Measurements from ENCODE around the gene MTA1. TPM values are rescaled to one million over a fixed set of nuclear protein-coding genes. Genes with fewer than 3 reads are reported as not detected.

MTA1 gene
- total and polyA plus RNA-seq, 10 of the 15 experiments (the other 5 are each of a cell fraction or from before 2014, with no cell fraction given) = 0.14 to 162 (median 30.6) TPM

GRCh38 chr14:105458010-105458409, 38.4 kb downstream of the MTA1 start:
- no peak overlapping the region for H3K4me2 ChIP-seq (ENCODE audit: control insufficient read depth, insufficient read depth)
- no peak for ATAC-seq
- ChIA-PET CTCF (interaction anchor here (1.6 kb wide), 1 partner anchor 32 kb away, joined by 3 read pairs; no protein-coding TSS in a partner anchor), SMC1A (ENCODE audit: uncharacterized antibody, unreplicated experiment) (no interaction called here), POLR2A (no interaction called here), RAD21 (ENCODE audit: unreplicated experiment) (no interaction called here)
- in situ Hi-C loops (cut with MboI) = loop anchor here (5.0 kb wide), 1 partner anchor 59 kb away; no protein-coding TSS in a partner anchor
- TF ChIP-seq POLR2A (IDR thresholded peaks at IDR 0.05; ENCODE audit: low read depth, low read length) (peak; percentile 49; the same call in 1 of the 2 replicates), BMI1 (IDR thresholded peaks at IDR 0.05; ENCODE audit: borderline replicate concordance) (no peak)
- no peak overlapping the region for H3K4me3 ChIP-seq
- H3K27ac ChIP-seq (ENCODE audit: control insufficient read depth, insufficient read depth) = no peak overlapping the region
- intact Hi-C loops (cut with micrococcal nuclease; ENCODE audit: unreplicated experiment) = no loop called here
- H4K20me1 ChIP-seq (ENCODE audit: control insufficient read depth, insufficient read depth) = no peaks in the 10 kb centered on the region; the same call in 1 of the 2 replicates
- no TSS peak for BruUV-seq (replicated peaks)
- H2AFZ ChIP-seq (ENCODE audit: control insufficient read depth, low read depth, low read length) = no peak overlapping the region
- no peaks in the 10 kb centered on the region for H3K27me3 ChIP-seq (replicated peaks in 1 of 2; ENCODE audit: control insufficient read depth in 2 of 2, insufficient read depth in 2 of 2, low read length in 1 of 2)
- H3K9me3 ChIP-seq (replicated peaks; ENCODE audit: control insufficient read depth, insufficient read depth, low read length) = no peaks in the 10 kb centered on the region
- DNase-seq (ENCODE audit: low read depth, low spot score) = no peak
- FAIRE-seq = no peak
- no peaks in the 10 kb centered on the region for H3K79me2 ChIP-seq (ENCODE audit: control insufficient read depth, insufficient read depth, low read length)
- WGBS (ENCODE audit: insufficient coverage, insufficient replicate concordance, low lambda C conversion rate, missing lambda C conversion rate) = 82% methylated on average over 18 of the region's 18 CpGs
- H3K36me3 ChIP-seq (ENCODE audit: control insufficient read depth in 2 of 2, insufficient read depth in 2 of 2, low read length in 1 of 2) = peaks cover 3 to 30% of the 10 kb centered on the region in 2 experiments; a peak in 3 of 4 replicates
- no peaks in the 10 kb centered on the region for H3K4me1 ChIP-seq (ENCODE audit: control insufficient read depth, insufficient read depth, low read length)
- no peak overlapping the region for H3K9ac ChIP-seq (ENCODE audit: control insufficient read depth, insufficient read depth, low read length)

GRCh38 chr14:105458571-105458970, 38.9 kb downstream of the MTA1 start:
- no peaks in the 10 kb centered on the region for H3K79me2 ChIP-seq (ENCODE audit: control insufficient read depth, insufficient read depth, low read length)
- H3K4me1 ChIP-seq (ENCODE audit: control insufficient read depth, insufficient read depth, low read length) = no peaks in the 10 kb centered on the region
- H3K4me2 ChIP-seq (ENCODE audit: control insufficient read depth, insufficient read depth) = no peak overlapping the region
- SMC1A ChIA-PET (ENCODE audit: uncharacterized antibody, unreplicated experiment) = no interaction called here
- RAD21 ChIA-PET (ENCODE audit: unreplicated experiment) = no interaction called here
- H3K9me3 ChIP-seq (replicated peaks; ENCODE audit: control insufficient read depth, insufficient read depth, low read length) = no peaks in the 10 kb centered on the region
- H3K27ac ChIP-seq (ENCODE audit: control insufficient read depth, insufficient read depth) = no peak overlapping the region
- no peak overlapping the region for H2AFZ ChIP-seq (ENCODE audit: control insufficient read depth, low read depth, low read length)
- POLR2A ChIA-PET = no interaction called here
- CTCF ChIA-PET = no interaction called here
- H3K36me3 ChIP-seq (ENCODE audit: control insufficient read depth in 2 of 2, insufficient read depth in 2 of 2, low read length in 1 of 2) = peaks cover 3 to 31% of the 10 kb centered on the region in 2 experiments; a peak in 3 of 4 replicates
- H3K4me3 ChIP-seq = no peak overlapping the region
- no peaks in the 10 kb centered on the region; the same call in 1 of the 2 replicates for H4K20me1 ChIP-seq (ENCODE audit: control insufficient read depth, insufficient read depth)
- 75% methylated on average over 14 of the region's 14 CpGs for WGBS (ENCODE audit: insufficient coverage, insufficient replicate concordance, low lambda C conversion rate, missing lambda C conversion rate)
- FAIRE-seq (no peak), ATAC-seq (no peak; the same call in 2 of the 3 replicates), DNase-seq (ENCODE audit: low read depth, low spot score) (no peak)
- in situ Hi-C loops (cut with MboI) = loop anchor here (5.0 kb wide), 1 partner anchor 59 kb away; no protein-coding TSS in a partner anchor
- H3K27me3 ChIP-seq (replicated peaks in 1 of 2; ENCODE audit: control insufficient read depth in 2 of 2, insufficient read depth in 2 of 2, low read length in 1 of 2) = no peaks in the 10 kb centered on the region
- BruUV-seq (replicated peaks) = no TSS peak
- no peak overlapping the region for H3K9ac ChIP-seq (ENCODE audit: control insufficient read depth, insufficient read depth, low read length)
- intact Hi-C loops (cut with micrococcal nuclease; ENCODE audit: unreplicated experiment) = no loop called here
- TF ChIP-seq BHLHE40 (IDR thresholded peaks at IDR 0.05; ENCODE audit: borderline replicate concordance in 1 of 2, low read depth in 2 of 2, low read length in 1 of 2) (no peak), MYC (IDR thresholded peaks at IDR 0.05; ENCODE audit: insufficient read depth, insufficient read length, insufficient replicate concordance, low read length, severe bottlenecking) (no peak), KLF5 (IDR thresholded peaks at IDR 0.05; ENCODE audit: partially characterized antibody) (no peak), CHD4 (IDR thresholded peaks at IDR 0.05) (no peak), ZBTB4 (CRISPR knock-in tag; IDR thresholded peaks at IDR 0.05) (no peak), KAT2A (conservative IDR thresholded peaks at IDR 0.05; ENCODE audit: control insufficient read depth, low read depth, low read length) (no peak), SMAD1 (IDR thresholded peaks at IDR 0.05; ENCODE audit: low read depth, partially characterized antibody) (no peak), CBFB (IDR thresholded peaks at IDR 0.05; ENCODE audit: low read depth) (no peak), EZH2 (IDR thresholded peaks at IDR 0.05; ENCODE audit: borderline replicate concordance, control insufficient read depth, low read depth, low read length) (no peak)
